ENCODE data around the gene KANK2. TPM values are rescaled to one million over a fixed set of nuclear protein-coding genes. Genes with fewer than 3 reads are reported as not detected.
"Not testable (repeated sequence)": the region's sequence is repeated elsewhere in the genome, so short reads cannot be mapped to it uniquely, and the experiment has no call there.

The KANK2 gene
- total and polyA plus RNA-seq, 10 of the 15 experiments (the other 5 are each of a cell fraction or from before 2014, with no cell fraction given), result 4.9 to 33.0 (median 21.0) TPM

DNA sequence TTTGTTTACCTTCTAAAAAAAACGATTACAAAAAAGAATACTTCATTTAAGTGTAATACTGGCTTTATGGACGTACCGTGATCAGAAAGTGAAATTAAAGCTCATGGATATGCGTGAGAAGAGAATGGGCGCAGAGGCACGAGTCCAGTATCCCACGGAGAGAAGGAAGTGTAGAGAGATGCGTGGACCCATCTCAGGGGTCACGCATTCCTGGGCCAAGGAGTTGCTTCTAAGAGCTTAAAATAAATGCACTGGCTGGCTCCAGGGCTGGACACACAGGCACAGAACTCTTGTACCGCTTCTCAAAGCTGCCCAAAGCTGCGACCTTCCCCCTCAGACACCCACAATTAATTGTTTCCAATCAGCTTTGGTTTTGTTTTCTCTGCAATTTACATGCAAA, 33.0 kb downstream of the KANK2 start:
- H3K27me3 ChIP-seq (replicated peaks in 1 of 2; ENCODE audit: control insufficient read depth in 2 of 2, insufficient read depth in 2 of 2, low read length in 1 of 2), result no peaks in the 10 kb centered on the region
- H3K79me2 ChIP-seq (ENCODE audit: control insufficient read depth, insufficient read depth, low read length), result no peaks in the 10 kb centered on the region
- H3K36me3 ChIP-seq (ENCODE audit: control insufficient read depth in 2 of 2, insufficient read depth in 2 of 2, low read length in 1 of 2), result peaks cover 0 to 2% of the 10 kb centered on the region in 2 experiments; a peak in 2 of 4 replicates
- ChIA-PET CTCF (no interaction called here), SMC1A (ENCODE audit: uncharacterized antibody, unreplicated experiment) (interaction anchor here (0.9 to 1.6 kb wide), 3 partner anchors 8 to 159 kb away, joined by 3 read pairs; no protein-coding TSS in a partner anchor), POLR2A (interaction anchor here (0.7 to 1.5 kb wide), 2 partner anchors 9 to 14 kb away, joined by 4 to 7 read pairs; partner anchors contain the start of gene SPC24), RAD21 (ENCODE audit: unreplicated experiment) (no interaction called here)
- H3K9me3 ChIP-seq (replicated peaks; ENCODE audit: control insufficient read depth, insufficient read depth, low read length), result no peaks in the 10 kb centered on the region; the same call in 2 of the 3 replicates
- FAIRE-seq (no peak), ATAC-seq (no peak), DNase-seq (ENCODE audit: low read depth, low spot score) (no peak)
- 67% methylated on average over 11 of the region's 11 CpGs for WGBS (ENCODE audit: insufficient coverage, insufficient replicate concordance, low lambda C conversion rate, missing lambda C conversion rate)
- no peaks in the 10 kb centered on the region for H3K4me1 ChIP-seq (ENCODE audit: control insufficient read depth, insufficient read depth, low read length)
- in situ Hi-C loops (cut with MboI) (no loop called here), intact Hi-C loops (cut with micrococcal nuclease; ENCODE audit: unreplicated experiment) (no loop called here)
- H4K20me1 ChIP-seq (ENCODE audit: control insufficient read depth, insufficient read depth), result no peaks in the 10 kb centered on the region
- no peak overlapping the region for H2AFZ ChIP-seq (ENCODE audit: control insufficient read depth, low read depth, low read length)
- no peak overlapping the region for H3K4me3 ChIP-seq
- H3K4me2 ChIP-seq (ENCODE audit: control insufficient read depth, insufficient read depth), result no peak overlapping the region
- no peak overlapping the region for H3K27ac ChIP-seq (ENCODE audit: control insufficient read depth, insufficient read depth)
- TF ChIP-seq ASH2L (IDR thresholded peaks at IDR 0.05; ENCODE audit: borderline replicate concordance, low read depth), result no peak
- TF ChIP-seq, protein P1, sequence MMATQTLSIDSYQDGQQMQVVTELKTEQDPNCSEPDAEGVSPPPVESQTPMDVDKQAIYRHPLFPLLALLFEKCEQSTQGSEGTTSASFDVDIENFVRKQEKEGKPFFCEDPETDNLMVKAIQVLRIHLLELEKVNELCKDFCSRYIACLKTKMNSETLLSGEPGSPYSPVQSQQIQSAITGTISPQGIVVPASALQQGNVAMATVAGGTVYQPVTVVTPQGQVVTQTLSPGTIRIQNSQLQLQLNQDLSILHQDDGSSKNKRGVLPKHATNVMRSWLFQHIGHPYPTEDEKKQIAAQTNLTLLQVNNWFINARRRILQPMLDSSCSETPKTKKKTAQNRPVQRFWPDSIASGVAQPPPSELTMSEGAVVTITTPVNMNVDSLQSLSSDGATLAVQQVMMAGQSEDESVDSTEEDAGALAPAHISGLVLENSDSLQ (IDR thresholded peaks at IDR 0.05), result no peak
- TF ChIP-seq, protein P2, sequence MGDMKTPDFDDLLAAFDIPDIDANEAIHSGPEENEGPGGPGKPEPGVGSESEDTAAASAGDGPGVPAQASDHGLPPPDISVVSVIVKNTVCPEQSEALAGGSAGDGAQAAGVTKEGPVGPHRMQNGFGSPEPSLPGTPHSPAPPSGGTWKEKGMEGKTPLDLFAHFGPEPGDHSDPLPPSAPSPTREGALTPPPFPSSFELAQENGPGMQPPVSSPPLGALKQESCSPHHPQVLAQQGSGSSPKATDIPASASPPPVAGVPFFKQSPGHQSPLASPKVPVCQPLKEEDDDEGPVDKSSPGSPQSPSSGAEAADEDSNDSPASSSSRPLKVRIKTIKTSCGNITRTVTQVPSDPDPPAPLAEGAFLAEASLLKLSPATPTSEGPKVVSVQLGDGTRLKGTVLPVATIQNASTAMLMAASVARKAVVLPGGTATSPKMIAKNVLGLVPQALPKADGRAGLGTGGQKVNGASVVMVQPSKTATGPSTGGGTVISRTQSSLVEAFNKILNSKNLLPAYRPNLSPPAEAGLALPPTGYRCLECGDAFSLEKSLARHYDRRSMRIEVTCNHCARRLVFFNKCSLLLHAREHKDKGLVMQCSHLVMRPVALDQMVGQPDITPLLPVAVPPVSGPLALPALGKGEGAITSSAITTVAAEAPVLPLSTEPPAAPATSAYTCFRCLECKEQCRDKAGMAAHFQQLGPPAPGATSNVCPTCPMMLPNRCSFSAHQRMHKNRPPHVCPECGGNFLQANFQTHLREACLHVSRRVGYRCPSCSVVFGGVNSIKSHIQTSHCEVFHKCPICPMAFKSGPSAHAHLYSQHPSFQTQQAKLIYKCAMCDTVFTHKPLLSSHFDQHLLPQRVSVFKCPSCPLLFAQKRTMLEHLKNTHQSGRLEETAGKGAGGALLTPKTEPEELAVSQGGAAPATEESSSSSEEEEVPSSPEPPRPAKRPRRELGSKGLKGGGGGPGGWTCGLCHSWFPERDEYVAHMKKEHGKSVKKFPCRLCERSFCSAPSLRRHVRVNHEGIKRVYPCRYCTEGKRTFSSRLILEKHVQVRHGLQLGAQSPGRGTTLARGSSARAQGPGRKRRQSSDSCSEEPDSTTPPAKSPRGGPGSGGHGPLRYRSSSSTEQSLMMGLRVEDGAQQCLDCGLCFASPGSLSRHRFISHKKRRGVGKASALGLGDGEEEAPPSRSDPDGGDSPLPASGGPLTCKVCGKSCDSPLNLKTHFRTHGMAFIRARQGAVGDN (IDR thresholded peaks at IDR 0.05), result no peak
- H3K9ac ChIP-seq (ENCODE audit: control insufficient read depth, insufficient read depth, low read length), result no peak overlapping the region
- BruUV-seq (replicated peaks), result TSS peak; percentile 82

DNA sequence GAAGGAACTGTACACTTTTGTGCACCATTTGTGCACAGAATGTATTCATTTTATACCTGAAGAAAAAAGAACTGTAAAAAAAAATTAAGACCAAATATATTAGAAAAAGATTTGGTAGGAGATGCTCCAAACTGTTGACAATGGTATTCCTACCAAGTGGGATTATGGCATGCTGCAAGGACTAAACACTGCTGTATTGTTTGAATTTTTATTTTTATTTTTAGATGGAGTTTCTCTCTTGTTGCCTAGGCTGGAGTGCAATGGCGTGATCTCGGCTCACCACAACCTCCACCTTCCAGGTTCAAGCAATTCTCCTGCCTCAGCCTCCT, 36.9 kb downstream of the KANK2 start:
- H3K27ac ChIP-seq (ENCODE audit: control insufficient read depth, insufficient read depth); H3K36me3 ChIP-seq (ENCODE audit: control insufficient read depth in 2 of 2, insufficient read depth in 2 of 2, low read length in 1 of 2); in situ Hi-C loops (cut with MboI); H3K4me1 ChIP-seq (ENCODE audit: control insufficient read depth, insufficient read depth, low read length); H3K9me3 ChIP-seq (replicated peaks; ENCODE audit: control insufficient read depth, insufficient read depth, low read length); DNase-seq (ENCODE audit: low read depth, low spot score); H4K20me1 ChIP-seq (ENCODE audit: control insufficient read depth, insufficient read depth); RAD21 ChIA-PET (ENCODE audit: unreplicated experiment); H3K27me3 ChIP-seq (replicated peaks in 1 of 2; ENCODE audit: control insufficient read depth in 2 of 2, insufficient read depth in 2 of 2, low read length in 1 of 2); ATAC-seq; intact Hi-C loops (cut with micrococcal nuclease; ENCODE audit: unreplicated experiment); SMC1A ChIA-PET (ENCODE audit: uncharacterized antibody, unreplicated experiment); POLR2A ChIA-PET; H3K9ac ChIP-seq (ENCODE audit: control insufficient read depth, insufficient read depth, low read length); H2AFZ ChIP-seq (ENCODE audit: control insufficient read depth, low read depth, low read length); BruUV-seq (replicated peaks); FAIRE-seq; H3K4me2 ChIP-seq (ENCODE audit: control insufficient read depth, insufficient read depth); H3K79me2 ChIP-seq (ENCODE audit: control insufficient read depth, insufficient read depth, low read length); H3K4me3 ChIP-seq: not testable (repeated sequence)
- 37% methylated on average over 2 of the region's 2 CpGs for WGBS (ENCODE audit: insufficient coverage, insufficient replicate concordance, low lambda C conversion rate, missing lambda C conversion rate)
- CTCF ChIA-PET, result interaction anchor here (0.6 to 1.0 kb wide), 2 partner anchors 12 to 1176 kb away, joined by 3 read pairs; no protein-coding TSS in a partner anchor

Measured in GM12878 (cell line).